Thyroid gland (tissue), 4 donors: ENCODE measurements around the gene ITGA1.

Experiments used
- POLR2A ChIP-seq, 2 donors: fragments of 450-650 bp; IDR thresholded peaks; one replicate each; pipeline ENCODE4 v1.6.1; 2017; ENCODE audit warnings: antibody characterized with exemption in 2 of 2, mild to moderate bottlenecking in 2 of 2, moderate library complexity in 1 of 2
- TF ChIP-seq, protein P1 (sequence below), 6 experiments: fragments of 200-600 bp in 3 of 6; fragments of 450-650 bp in 3 of 6; sonication (generic) in 3 of 6; IDR thresholded peaks; one replicate each; pipeline ENCODE4 v1.5.1; 2016 to 2019; ENCODE audit warnings: antibody characterized with exemption in 6 of 6, mild to moderate bottlenecking in 2 of 6, inconsistent platforms in 1 of 6, moderate library complexity in 1 of 6

DNA sequence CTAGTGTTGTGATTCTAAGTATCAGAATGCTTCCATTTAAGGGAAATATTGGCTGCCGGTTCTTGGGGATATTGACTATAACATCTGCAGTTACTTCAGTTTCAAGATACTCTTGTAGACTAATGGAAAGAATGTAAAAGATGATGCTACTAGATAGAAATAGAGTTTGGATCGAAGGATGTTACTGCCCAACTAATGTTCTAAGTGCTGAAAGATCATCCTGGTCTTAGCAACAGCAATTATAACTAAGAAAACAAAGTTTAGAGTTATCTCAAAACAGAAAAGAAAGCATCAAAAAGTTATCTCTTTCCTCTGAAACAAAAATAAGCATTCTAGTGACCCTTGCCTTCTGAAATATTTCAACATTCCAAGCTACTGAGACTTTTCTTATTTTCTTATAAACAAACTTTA lies 49.9 kb downstream of the ITGA1 start:
- TF ChIP-seq, protein P1, sequence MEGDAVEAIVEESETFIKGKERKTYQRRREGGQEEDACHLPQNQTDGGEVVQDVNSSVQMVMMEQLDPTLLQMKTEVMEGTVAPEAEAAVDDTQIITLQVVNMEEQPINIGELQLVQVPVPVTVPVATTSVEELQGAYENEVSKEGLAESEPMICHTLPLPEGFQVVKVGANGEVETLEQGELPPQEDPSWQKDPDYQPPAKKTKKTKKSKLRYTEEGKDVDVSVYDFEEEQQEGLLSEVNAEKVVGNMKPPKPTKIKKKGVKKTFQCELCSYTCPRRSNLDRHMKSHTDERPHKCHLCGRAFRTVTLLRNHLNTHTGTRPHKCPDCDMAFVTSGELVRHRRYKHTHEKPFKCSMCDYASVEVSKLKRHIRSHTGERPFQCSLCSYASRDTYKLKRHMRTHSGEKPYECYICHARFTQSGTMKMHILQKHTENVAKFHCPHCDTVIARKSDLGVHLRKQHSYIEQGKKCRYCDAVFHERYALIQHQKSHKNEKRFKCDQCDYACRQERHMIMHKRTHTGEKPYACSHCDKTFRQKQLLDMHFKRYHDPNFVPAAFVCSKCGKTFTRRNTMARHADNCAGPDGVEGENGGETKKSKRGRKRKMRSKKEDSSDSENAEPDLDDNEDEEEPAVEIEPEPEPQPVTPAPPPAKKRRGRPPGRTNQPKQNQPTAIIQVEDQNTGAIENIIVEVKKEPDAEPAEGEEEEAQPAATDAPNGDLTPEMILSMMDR (IDR thresholded peaks at IDR 0.05) = no peak
- no peak for TF ChIP-seq POLR2A (IDR thresholded peaks at IDR 0.05)
